Forelimb muscle (tissue), 1 donor: Measurements from ENCODE around the gene PSMB3. TPM values are rescaled to one million over a fixed set of nuclear protein-coding genes. Genes with fewer than 3 reads are reported as not detected.
"Not testable (repeated sequence)": the region's sequence is repeated elsewhere in the genome, so short reads cannot be mapped to it uniquely, and the experiment has no call there.

Source experiments
- DNase-seq: peaks from one replicate; pipeline ENCODE4 v3.0.0-alpha.2; 2013; ENCODE audit warnings: low read depth
- polyA plus RNA-seq: library from polyadenylated mRNA; unstranded; fragments of 120-200 nt; gene quantifications from one replicate; pipeline ENCODE4 v1.2.1, GENCODE V29; 2013; ENCODE audit not compliant: insufficient read length

Gene PSMB3
- polyA plus RNA-seq, 1 donor = 73.3 TPM

- no peak for DNase-seq
Measured at GRCh38 chr17:38716368-38717005, 36.1 kb upstream of the PSMB3 start.

GRCh38 chr17:38717139-38717745, 35.3 kb upstream of the PSMB3 start:
- no peak for DNase-seq

GRCh38 chr17:38719289-38719942, 33.1 kb upstream of the PSMB3 start:
- DNase-seq = no peak

GRCh38 chr17:38719943-38720641, 32.4 kb upstream of the PSMB3 start:
- DNase-seq = no peak

- no peak for DNase-seq
Measured at GRCh38 chr17:38720941-38721340, 31.6 kb upstream of the PSMB3 start.

GRCh38 chr17:38721802-38722201, 30.7 kb upstream of the PSMB3 start:
- DNase-seq = no peak

- no peak for DNase-seq
Measured at GRCh38 chr17:38724337-38724988, 28.1 kb upstream of the PSMB3 start.

GRCh38 chr17:38725066-38725465, 27.5 kb upstream of the PSMB3 start:
- DNase-seq = no peak

GRCh38 chr17:38726145-38726544, 26.4 kb upstream of the PSMB3 start:
- DNase-seq = not testable (repeated sequence)

- DNase-seq = no peak
Measured at GRCh38 chr17:38727736-38728135, 24.8 kb upstream of the PSMB3 start.

- DNase-seq = no peak
Measured at GRCh38 chr17:38728290-38728831, 24.2 kb upstream of the PSMB3 start.

GRCh38 chr17:38729368-38729885, 23.1 kb upstream of the PSMB3 start:
- no peak for DNase-seq

- DNase-seq = no peak
Measured at GRCh38 chr17:38729886-38730525, 22.5 kb upstream of the PSMB3 start, which contains the start of gene CISD3. Gene CISD3 (plus strand): TSS chr17:38730341. CDS start chr17:38730359, 18 bp downstream.

GRCh38 chr17:38730526-38731379, 21.8 kb upstream of the PSMB3 start:
- no peak for DNase-seq

- DNase-seq = no peak
Measured at GRCh38 chr17:38731526-38732294, 20.8 kb upstream of the PSMB3 start.

- no peak for DNase-seq
Measured at GRCh38 chr17:38732376-38733281, 19.9 kb upstream of the PSMB3 start.

GRCh38 chr17:38733282-38733981, 19.1 kb upstream of the PSMB3 start:
- no peak for DNase-seq
